HEK293 (cell line): Measurements from ENCODE around the gene SPRY1.

Experiments used
- CTCF ChIA-PET: fragments of 350-600 bp; formaldehyde crosslinking; extraction: SDS; loops from one replicate; lab custom pipeline; 2021; ENCODE audit warnings: antibody characterized with exemption; lab: Yijun Ruan, JAX
- POLR2A ChIA-PET: fragments of 300-600 bp; formaldehyde crosslinking; extraction: SDS; loops from one replicate; lab custom pipeline; 2020; ENCODE audit warnings: antibody characterized with exemption, inconsistent platforms; lab: Yijun Ruan, JAX
- H3K27ac ChIP-seq: fragments of 200-500 bp; sonication (Bioruptor generic); 2 replicates; pipeline ENCODE4 v1.5.1; 2014; ENCODE audit warnings: low read depth, low read length, control low read depth, inconsistent platforms; ENCODE audit errors: extremely low read depth
- H3K36me3 ChIP-seq, 2 experiments: fragments of 200-500 bp in 1 of 2; sonication (Bioruptor generic) in 1 of 2; 1 replicate in 1 of 2; 2 replicates in 1 of 2; pipeline ENCODE4 v1.5.1; 2014 to 2017; ENCODE audit warnings: inconsistent platforms in 2 of 2, low read length in 2 of 2; ENCODE audit not compliant: control insufficient read depth in 2 of 2, insufficient read depth in 1 of 2
- H3K4me1 ChIP-seq: fragments of 200-500 bp; sonication (Bioruptor generic); 2 replicates; pipeline ENCODE4 v1.5.1; 2014; ENCODE audit warnings: mild to moderate bottlenecking, low read length, inconsistent platforms; ENCODE audit not compliant: control insufficient read depth, insufficient read depth
- H3K4me3 ChIP-seq: 2 replicates; pipeline ENCODE4 v1.5.1; 2011; ENCODE audit warnings: low read depth, mild to moderate bottlenecking, control low read depth, low read length, moderate library complexity
- H3K9me3 ChIP-seq: fragments of 200-500 bp; sonication (Bioruptor generic); 2 replicates; pipeline ENCODE4 v1.5.1; 2014; ENCODE audit warnings: low read depth, low read length, inconsistent platforms; ENCODE audit not compliant: control insufficient read depth, insufficient read depth
- EGR2 ChIP-seq: fragments of 450-650 bp; formaldehyde crosslinking; IDR thresholded peaks from 2 replicates; pipeline ENCODE4 v1.5.1; 2016; ENCODE audit warnings: low read depth, missing biosample characterization, missing genetic modification characterization
- GFI1B ChIP-seq: fragments of 450-650 bp; formaldehyde crosslinking; IDR thresholded peaks from 2 replicates; pipeline ENCODE4 v1.5.1; 2016; ENCODE audit warnings: missing biosample characterization, missing genetic modification characterization
- HOXC10 ChIP-seq: sonication (generic); formaldehyde crosslinking; IDR thresholded peaks from 2 replicates; pipeline ENCODE4 v1.8.1; 2023; ENCODE audit warnings: mild to moderate bottlenecking, missing genetic modification reagents
- KLF1 ChIP-seq: fragments of 450-650 bp; formaldehyde crosslinking; IDR thresholded peaks from 2 replicates; pipeline ENCODE4 v1.5.1; 2016; ENCODE audit warnings: missing biosample characterization, missing genetic modification characterization
- KLF10 ChIP-seq: fragments of 450-650 bp; IDR thresholded peaks from 2 replicates; pipeline ENCODE4 v1.5.1; 2018; ENCODE audit warnings: missing biosample characterization, mild to moderate bottlenecking, missing genetic modification characterization
- OVOL3 ChIP-seq: fragments of 450-650 bp; formaldehyde crosslinking; IDR thresholded peaks from 2 replicates; pipeline ENCODE4 v1.5.1; 2016; ENCODE audit warnings: missing biosample characterization, missing genetic modification characterization
- YY1 ChIP-seq: fragments of 450-650 bp; formaldehyde crosslinking; IDR thresholded peaks from 2 replicates; pipeline ENCODE4 v1.5.1; 2018; ENCODE audit warnings: missing biosample characterization, missing genetic modification characterization
- ZBTB10 ChIP-seq: fragments of 450-650 bp; formaldehyde crosslinking; IDR thresholded peaks from 2 replicates; pipeline ENCODE4 v1.5.1; 2016; ENCODE audit warnings: missing biosample characterization, missing genetic modification characterization
- ZBTB44 ChIP-seq: fragments of 450-650 bp; IDR thresholded peaks from 2 replicates; pipeline ENCODE4 v1.5.1; 2018; ENCODE audit warnings: missing biosample characterization, mild to moderate bottlenecking, missing genetic modification characterization
- ZNF121 ChIP-seq: fragments of 450-650 bp; formaldehyde crosslinking; IDR thresholded peaks from 2 replicates; pipeline ENCODE4 v1.5.1; 2016; ENCODE audit warnings: missing biosample characterization, missing genetic modification characterization
- ZNF302 ChIP-seq: fragments of 450-650 bp; formaldehyde crosslinking; IDR thresholded peaks from 2 replicates; pipeline ENCODE4 v1.5.1; 2016; ENCODE audit warnings: missing biosample characterization, missing genetic modification characterization, low read depth
- ZNF324 ChIP-seq: fragments of 450-650 bp; formaldehyde crosslinking; IDR thresholded peaks from 2 replicates; pipeline ENCODE4 v1.5.1; 2016; ENCODE audit warnings: missing biosample characterization, missing genetic modification characterization
- ZNF37A ChIP-seq: fragments of 450-650 bp; IDR thresholded peaks from 2 replicates; pipeline ENCODE4 v1.5.1; 2018; ENCODE audit warnings: missing biosample characterization, missing genetic modification characterization
- ZNF416 ChIP-seq: fragments of 450-650 bp; formaldehyde crosslinking; IDR thresholded peaks from 2 replicates; pipeline ENCODE4 v1.5.1; 2016; ENCODE audit warnings: missing biosample characterization, missing genetic modification characterization
- ZNF423 ChIP-seq: fragments of 450-650 bp; formaldehyde crosslinking; IDR thresholded peaks from 2 replicates; pipeline ENCODE4 v1.5.1; 2016; ENCODE audit warnings: missing biosample characterization, missing genetic modification characterization
- ZNF449 ChIP-seq: fragments of 450-650 bp; formaldehyde crosslinking; IDR thresholded peaks from 2 replicates; pipeline ENCODE4 v1.5.1; 2017; ENCODE audit warnings: missing biosample characterization, mild to moderate bottlenecking, missing genetic modification characterization, moderate library complexity
- ZNF629 ChIP-seq: fragments of 450-650 bp; formaldehyde crosslinking; IDR thresholded peaks from 2 replicates; pipeline ENCODE4 v1.5.1; 2017; ENCODE audit warnings: missing biosample characterization, missing genetic modification characterization
- ZNF639 ChIP-seq: fragments of 450-650 bp; formaldehyde crosslinking; IDR thresholded peaks from 2 replicates; pipeline ENCODE4 v1.5.1; 2016; ENCODE audit warnings: missing biosample characterization, missing genetic modification characterization
- ZNF704 ChIP-seq: fragments of 450-650 bp; formaldehyde crosslinking; IDR thresholded peaks from 2 replicates; pipeline ENCODE4 v1.5.1; 2016; ENCODE audit warnings: missing biosample characterization, missing genetic modification characterization

Gene SPRY1

GRCh38 chr4:123383566-123383965 lies 13.0 kb upstream of the SPRY1 start:
- TF ChIP-seq KLF1 (tag by site-specific recombination) (no peak), ZNF121 (tag by site-specific recombination) (no peak), ZNF639 (tag by site-specific recombination) (no peak), OVOL3 (no peak), ZNF629 (tag by site-specific recombination) (no peak), HOXC10 (CRISPR knock-in tag) (no peak), ZNF37A (tag by site-specific recombination) (no peak)
- H3K4me1 ChIP-seq: no peaks in the 10 kb centered on the region
- H3K36me3 ChIP-seq: no peaks in the 10 kb centered on the region
- no peak overlapping the region for H3K27ac ChIP-seq
- no peak overlapping the region for H3K4me3 ChIP-seq
- CTCF ChIA-PET: no interaction called here
- no peaks in the 10 kb centered on the region for H3K9me3 ChIP-seq
- POLR2A ChIA-PET: no interaction called here

GRCh38 chr4:123386609-123387008 lies 10.0 kb upstream of the SPRY1 start:
- Histone ChIP-seq H3K9me3 (no peaks in the 10 kb centered on the region), H3K27ac (no peak overlapping the region), H3K4me1 (no peaks in the 10 kb centered on the region), H3K36me3 (no peaks in the 10 kb centered on the region), H3K4me3 (no peak overlapping the region)
- CTCF ChIA-PET: interaction anchor here (1.0 kb wide), 1 partner anchor 274 kb away, joined by 5 read pairs; no protein-coding TSS in a partner anchor
- TF ChIP-seq KLF10 (tag by site-specific recombination): no peak
- TF ChIP-seq ZNF423: no peak
- no peak for TF ChIP-seq ZNF704
- TF ChIP-seq ZNF302 (tag by site-specific recombination): no peak
- TF ChIP-seq GFI1B (tag by site-specific recombination): no peak
- TF ChIP-seq OVOL3: no peak
- no peak for TF ChIP-seq YY1
- no peak for TF ChIP-seq ZBTB10 (tag by site-specific recombination)
- TF ChIP-seq ZBTB44 (tag by site-specific recombination): no peak
- TF ChIP-seq EGR2: no peak
- TF ChIP-seq ZNF324 (tag by site-specific recombination): no peak
- TF ChIP-seq ZNF449 (tag by site-specific recombination): no peak
- no peak for TF ChIP-seq ZNF416
- POLR2A ChIA-PET: no interaction called here
